ENCODE results near the gene HMMR.

GRCh38 chr5:163467682-163468081, 7.2 kb downstream of the HMMR start:
- TF ChIP-seq CTCF (conservative IDR thresholded peaks at IDR 0.05 in 1 of 2, IDR thresholded peaks at IDR 0.05 in 1 of 2; ENCODE audit: extremely low read depth in 1 of 2, insufficient read depth in 1 of 2, low read depth in 1 of 2, low read length in 2 of 2), result no peak
- no peak for TF ChIP-seq EZH2 (IDR thresholded peaks at IDR 0.05; ENCODE audit: borderline replicate concordance, low read length)
